ENCODE data around the gene GFAP.

DNA sequence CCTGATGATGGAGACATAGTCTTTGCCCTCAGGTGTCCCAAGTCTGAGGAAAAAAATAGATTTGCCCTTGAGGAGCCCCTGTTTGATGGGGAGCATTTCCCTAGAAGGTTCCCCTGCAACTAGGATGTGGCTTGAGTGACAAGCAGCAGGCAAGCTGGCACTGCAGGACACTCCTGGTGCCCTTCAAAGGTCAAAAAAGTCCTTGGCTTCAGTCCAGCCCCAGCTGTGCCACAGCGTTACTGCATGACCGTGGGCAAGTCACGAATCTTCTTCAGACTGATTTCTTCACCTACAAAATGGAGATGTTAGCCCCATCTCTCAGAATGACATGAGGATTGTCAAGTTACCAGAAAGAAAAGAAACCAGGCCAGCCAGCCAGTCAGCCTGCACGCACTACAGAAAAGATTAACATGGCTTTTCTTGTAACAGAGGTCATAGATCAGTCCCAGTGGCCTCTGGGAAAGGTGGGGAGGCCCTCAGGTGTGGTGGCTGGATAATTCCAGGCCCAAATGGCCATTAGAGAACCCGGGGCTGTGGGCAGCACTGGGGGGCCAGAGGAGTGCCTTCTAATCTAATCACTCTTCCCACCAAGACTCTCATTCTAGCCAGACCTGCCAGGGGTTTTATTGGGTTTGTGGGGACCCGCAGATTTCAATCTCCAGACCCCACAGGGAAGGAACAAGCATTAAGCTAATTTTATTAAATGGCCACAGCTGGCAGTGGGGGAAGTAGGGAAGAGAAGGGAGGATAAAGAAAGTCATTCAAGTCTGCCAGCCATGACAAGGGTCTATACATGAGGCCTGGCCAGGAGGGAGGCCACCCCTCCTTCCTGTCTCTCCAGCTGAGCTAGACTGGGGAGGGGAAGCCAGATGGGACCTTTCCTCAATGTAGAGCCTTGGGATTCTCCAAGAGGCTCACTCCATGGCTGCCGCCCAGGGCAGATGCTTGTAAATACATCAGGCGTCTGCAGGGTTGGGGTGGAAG is 42.0 kb upstream of the GFAP start:
- no peak for TF ChIP-seq POLR2A (IDR thresholded peaks at IDR 0.05)
- TF ChIP-seq, protein P1, sequence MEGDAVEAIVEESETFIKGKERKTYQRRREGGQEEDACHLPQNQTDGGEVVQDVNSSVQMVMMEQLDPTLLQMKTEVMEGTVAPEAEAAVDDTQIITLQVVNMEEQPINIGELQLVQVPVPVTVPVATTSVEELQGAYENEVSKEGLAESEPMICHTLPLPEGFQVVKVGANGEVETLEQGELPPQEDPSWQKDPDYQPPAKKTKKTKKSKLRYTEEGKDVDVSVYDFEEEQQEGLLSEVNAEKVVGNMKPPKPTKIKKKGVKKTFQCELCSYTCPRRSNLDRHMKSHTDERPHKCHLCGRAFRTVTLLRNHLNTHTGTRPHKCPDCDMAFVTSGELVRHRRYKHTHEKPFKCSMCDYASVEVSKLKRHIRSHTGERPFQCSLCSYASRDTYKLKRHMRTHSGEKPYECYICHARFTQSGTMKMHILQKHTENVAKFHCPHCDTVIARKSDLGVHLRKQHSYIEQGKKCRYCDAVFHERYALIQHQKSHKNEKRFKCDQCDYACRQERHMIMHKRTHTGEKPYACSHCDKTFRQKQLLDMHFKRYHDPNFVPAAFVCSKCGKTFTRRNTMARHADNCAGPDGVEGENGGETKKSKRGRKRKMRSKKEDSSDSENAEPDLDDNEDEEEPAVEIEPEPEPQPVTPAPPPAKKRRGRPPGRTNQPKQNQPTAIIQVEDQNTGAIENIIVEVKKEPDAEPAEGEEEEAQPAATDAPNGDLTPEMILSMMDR (IDR thresholded peaks at IDR 0.05), result no peak

All from testis (tissue), 2 donors.